LNCAP (cell line): ENCODE measurements around the gene BDKRB2.

Experiments used
- TF ChIP-seq, protein P1 (sequence below): fragments of 450-650 bp; IDR thresholded peaks from 2 replicates; pipeline ENCODE4 v1.5.1; 2017; ENCODE audit warnings: mild to moderate bottlenecking

The BDKRB2 gene

GRCh38 chr14:96225745-96226151, 21.1 kb downstream of the BDKRB2 start:
- TF ChIP-seq, protein P1, sequence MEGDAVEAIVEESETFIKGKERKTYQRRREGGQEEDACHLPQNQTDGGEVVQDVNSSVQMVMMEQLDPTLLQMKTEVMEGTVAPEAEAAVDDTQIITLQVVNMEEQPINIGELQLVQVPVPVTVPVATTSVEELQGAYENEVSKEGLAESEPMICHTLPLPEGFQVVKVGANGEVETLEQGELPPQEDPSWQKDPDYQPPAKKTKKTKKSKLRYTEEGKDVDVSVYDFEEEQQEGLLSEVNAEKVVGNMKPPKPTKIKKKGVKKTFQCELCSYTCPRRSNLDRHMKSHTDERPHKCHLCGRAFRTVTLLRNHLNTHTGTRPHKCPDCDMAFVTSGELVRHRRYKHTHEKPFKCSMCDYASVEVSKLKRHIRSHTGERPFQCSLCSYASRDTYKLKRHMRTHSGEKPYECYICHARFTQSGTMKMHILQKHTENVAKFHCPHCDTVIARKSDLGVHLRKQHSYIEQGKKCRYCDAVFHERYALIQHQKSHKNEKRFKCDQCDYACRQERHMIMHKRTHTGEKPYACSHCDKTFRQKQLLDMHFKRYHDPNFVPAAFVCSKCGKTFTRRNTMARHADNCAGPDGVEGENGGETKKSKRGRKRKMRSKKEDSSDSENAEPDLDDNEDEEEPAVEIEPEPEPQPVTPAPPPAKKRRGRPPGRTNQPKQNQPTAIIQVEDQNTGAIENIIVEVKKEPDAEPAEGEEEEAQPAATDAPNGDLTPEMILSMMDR = no peak

- TF ChIP-seq, protein P1 = no peak
Observed at GRCh38 chr14:96227428-96227827, 22.8 kb downstream of the BDKRB2 start.

GRCh38 chr14:96229315-96229714, 24.7 kb downstream of the BDKRB2 start:
- TF ChIP-seq, protein P1 = no peak

DNA sequence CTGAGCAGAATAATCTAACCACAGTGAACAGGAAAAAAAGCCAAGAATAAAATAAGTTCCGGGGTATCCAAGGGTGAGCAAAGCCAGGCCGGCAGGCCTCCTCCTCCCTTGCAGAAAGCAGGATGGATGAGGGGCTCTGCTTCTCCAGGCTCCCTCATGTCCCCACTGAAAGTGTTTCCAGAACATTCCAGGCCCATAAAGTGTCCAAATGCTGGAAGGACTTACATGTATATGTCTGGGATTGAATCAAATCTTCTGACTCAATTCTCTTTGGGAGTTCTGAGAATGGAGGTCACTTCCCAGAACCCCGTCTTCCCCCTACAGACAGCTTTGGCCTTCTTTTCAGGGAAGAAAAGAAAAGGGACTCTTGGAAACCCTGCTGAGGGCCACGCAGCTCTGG, 26.4 kb downstream of the BDKRB2 start:
- TF ChIP-seq, protein P1 = no peak

DNA sequence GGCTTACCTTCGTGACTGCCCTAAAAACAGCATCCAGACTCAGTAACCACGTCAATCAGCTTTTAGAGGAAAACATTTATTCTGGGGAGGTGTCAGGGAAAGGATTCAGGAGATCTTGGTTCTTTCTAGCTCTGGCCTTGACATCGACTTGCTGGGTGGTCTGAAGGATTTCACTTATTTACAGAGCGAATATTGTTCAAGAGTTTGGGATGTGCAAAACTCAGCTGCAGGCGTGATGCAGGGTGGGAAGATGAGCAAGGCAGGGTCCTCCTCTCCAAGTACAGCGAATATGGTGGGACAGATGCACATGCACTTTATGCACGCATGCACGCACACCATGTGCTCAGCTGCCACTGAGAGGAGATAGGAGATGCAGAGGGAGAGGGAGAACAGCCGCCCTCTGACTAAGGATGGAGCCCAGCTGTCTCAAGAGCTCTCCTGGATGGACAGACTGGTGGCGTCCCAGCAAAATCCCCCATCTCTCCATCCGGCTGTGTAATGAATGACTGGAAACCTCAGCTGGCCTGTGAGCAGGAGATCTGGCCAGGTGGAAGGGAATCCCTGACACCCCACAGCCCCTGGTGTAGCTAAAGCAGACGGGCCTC, 27.0 kb downstream of the BDKRB2 start:
- TF ChIP-seq, protein P1 = no peak

- TF ChIP-seq, protein P1 = no peak
Observed at GRCh38 chr14:96232506-96232905, 27.9 kb downstream of the BDKRB2 start.

DNA sequence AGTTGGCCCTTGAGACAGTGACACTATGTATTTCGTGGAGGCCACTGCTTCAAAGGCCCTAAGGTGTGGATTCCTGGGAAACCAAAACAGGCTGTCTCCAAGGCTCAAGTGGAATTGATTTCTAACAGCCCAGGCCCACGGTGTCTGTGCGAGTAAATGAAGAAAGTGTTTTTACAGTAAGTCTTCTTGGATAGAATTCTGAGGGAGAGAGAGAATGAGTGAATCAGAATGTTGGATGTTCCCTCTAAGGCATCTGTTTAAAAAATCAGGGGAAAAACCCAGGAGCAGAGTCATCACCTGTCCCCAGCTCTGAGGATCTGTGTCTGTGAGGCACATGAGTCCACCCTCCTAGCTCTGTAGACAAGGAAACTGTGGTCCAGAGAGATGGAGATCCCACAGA, 29.0 kb downstream of the BDKRB2 start:
- TF ChIP-seq, protein P1 = no peak

- TF ChIP-seq, protein P1 = no peak
Observed at GRCh38 chr14:96235426-96235825, 30.8 kb downstream of the BDKRB2 start.
